T-helper 22 cell (primary cell): ENCODE measurements around the gene CNTNAP1.

ENCODE experiments used
- DNase-seq: peaks from one replicate; pipeline ENCODE4 v3.0.0-alpha.2; 2020; ENCODE audit warnings: low read depth

CNTNAP1 gene

DNA sequence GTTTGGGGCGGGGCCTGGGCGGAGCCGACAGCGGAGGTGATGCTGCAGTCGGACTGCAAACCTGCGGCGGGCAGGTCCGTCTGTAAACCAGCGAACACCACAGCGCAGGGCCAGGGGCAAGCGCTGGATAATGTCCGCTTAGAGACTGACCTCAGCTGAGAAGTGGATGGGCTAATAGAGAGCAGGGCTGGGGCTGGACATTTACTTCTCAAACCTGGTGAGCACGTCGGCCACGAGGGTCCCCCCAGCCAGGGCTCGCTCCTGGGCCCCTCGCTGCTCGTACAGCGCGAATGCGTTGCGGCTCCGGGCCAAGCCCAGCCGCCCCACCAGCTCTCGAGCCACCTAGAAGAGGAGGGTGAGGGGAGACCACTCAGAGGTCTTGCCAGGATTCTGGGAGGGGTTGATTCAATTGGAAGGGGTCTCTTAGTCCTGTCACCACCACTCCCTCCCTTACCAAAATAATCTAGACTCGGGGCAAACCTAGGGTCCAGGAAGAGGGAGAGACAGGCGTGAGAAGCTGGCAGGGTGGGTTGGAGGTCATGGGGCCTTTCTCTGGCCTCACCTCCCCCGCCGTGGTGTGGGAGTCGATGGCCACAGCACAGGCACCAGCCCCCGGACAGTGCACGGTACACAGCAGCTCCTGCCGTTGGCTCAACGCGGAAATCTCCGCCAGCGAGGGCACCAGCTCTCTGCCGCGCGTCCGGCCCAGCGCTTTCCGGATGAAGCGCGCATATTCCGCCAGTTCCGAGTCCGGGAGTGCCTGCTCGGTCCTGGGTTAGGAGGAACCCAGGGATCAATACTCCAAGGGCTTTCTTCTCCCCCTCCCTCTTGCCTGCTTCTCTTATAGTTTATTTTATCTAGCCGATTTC lies 11.3 kb upstream of the CNTNAP1 start:
- no peak for DNase-seq

DNA sequence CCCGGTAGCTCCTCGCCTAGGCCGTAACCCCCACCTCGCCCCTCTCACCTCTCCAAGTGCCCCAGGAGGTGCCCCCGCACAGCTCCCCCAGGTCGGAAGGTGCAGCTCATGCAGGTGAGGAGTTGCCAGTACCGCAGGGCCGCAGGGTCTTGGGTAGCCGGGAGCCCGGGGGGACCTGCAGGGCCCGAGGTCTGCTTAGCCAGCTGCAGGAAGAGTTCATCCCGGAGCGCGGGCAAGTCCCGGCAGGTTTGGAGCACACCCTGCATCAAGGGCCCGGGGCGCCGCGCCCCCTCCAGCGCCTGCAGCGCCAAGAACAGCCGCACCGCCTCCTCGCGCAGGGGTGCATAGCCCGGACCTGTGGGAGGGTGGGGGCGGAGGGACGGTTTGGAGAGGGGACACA lies 10.3 kb upstream of the CNTNAP1 start:
- DNase-seq: no peak

DNA sequence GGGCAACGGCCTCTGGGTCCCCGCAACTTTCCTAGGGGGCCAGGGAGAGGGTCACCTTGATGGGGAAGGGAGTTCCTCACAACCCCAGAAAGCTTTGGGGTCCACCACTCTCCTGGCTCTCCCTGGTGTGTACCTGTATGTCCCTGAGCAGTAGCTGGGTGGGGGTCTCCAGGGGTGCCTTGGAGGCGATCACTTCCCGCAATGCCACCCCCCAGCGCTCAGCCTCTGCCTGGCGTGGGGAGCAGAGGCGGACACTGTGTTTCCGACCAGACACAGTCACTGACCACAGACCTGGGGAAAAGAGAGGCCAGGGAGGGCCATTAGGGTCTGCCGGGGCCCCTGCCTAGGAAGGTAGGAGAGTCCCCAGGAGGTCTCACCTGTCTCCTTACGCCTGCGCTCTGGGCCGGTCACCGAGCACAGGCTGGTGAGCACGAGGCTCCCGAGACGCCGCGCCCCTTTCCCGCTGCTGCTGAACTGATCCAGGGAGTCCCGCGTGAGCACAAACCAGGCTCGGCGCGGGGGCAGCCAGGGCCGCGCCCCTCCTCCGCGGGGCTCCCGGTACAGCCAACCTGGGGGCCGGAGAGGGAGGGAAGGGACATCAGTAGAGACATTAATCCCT lies 9.0 kb upstream of the CNTNAP1 start:
- DNase-seq: no peak

DNA sequence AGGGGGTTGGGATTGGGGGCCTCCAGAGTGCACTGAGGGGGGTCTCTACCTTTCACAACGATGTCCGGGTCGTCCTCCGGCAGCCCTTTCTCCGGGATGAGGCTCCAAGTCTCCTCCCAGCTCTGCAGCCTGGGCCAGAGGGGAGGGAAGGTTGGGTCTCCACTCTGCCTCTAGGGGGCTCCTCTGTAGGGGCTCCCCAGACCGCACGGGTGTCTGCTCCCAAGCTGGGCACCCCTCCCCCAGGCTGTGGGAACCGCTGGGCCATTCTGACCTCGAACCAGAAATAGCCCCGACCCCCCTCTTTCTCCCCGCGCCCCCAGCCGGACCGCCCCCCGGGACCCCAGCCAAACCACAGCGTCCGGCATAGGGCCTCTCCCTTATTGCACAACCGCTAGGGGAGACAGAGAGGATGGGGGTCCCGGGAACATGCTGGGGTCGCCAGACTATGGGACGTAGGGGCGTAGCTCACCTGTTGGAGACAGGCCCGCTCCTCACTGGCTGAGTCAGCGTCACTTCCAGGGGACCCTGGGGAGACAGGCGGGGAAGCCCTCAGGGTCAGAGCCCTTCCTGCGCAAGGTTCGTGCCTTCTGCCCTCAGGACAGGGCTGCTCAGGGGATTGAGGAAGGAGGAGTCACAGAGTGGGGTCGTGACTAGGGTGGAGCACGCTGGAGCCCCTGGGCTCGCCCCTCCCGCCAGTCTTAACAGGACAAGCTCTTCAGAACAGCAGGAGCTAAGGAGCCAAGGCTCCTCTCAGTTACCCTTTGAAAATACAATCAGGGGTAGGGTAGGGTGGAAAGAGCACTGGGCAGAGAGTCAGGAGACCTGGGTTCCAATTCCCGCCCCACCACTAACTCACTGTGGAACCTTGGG lies 8.2 kb upstream of the CNTNAP1 start:
- no peak for DNase-seq

DNA sequence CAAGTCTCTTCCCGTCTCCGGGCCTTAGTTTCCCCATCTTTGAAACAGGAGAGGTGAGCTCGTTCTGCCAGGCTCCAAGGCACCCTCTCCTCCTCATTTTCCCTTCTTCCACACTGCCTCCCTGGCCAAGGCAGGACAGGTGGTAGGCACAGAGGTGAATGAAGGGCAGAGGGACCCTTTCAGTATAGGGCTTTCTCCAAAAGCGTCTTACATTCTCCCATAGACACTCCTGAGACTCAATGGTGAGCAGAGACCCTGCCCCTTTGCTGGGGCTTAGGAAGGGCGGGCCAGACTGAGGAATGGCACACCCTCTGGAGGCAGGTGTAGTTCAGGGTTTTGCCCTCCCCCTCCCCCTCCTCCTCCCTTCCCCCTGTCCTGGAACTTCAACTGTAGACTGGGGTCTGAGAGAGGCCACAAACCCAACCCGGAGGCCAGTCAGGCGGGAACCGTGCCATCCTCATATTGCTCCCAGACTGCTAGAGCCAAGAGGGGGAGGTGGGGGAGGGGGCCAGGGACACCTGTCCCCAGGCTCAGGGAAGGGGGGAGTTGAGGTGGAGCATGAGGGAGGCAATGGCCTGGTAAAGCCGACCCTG lies 7.5 kb upstream of the CNTNAP1 start:
- no peak for DNase-seq

DNA sequence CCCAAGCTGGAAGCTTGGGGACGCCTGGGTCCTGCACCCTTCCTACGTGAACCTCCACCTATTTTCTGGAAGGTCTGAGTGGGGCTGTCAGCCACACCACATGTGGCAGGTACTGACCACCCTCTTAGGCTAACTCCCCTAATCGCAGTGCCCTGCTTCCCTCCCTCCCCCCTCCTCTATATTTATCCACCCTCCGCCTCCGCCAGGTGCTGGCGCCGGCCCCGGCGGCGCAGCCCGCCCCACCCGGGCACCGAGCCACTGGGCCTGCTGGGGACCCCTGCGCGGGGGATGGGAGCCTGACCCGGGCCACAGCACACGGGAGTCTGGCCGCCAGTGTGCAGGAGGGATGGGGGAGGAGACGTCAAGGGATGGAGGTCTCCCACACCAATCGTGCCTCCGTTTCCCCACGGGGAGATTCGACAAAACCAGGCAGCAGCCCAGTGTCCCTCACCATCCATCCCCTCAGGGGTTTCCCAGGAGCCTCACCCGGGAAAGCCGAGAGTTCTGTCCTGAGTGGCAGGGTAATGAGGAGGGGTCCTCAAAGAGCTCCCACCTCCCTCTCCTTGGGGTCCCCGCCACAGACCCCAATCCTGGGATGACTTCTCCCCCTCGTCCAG lies 6.9 kb upstream of the CNTNAP1 start:
- no peak for DNase-seq

DNA sequence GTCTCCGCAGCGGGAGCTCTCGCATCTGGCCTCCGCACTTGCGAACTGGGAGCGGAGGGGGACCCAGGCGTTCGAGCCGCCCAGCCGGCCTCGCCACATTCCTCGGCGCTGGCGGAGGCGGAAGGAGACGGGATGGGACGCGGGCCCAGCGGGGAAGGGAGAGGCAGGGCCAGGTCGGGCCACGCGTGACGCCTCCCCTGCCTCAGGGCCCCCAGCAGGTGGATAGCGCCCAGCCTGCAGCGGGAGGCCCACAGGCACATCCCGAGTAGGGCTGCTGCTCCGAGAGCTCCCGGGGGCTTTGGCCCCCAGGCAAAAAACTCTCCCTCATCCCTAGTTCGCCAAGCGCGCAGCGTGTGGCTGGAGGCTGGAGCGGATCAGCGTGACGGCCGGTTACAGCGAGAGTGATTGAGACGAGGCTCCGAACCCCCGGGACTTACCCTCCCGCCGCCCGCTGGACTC lies 6.3 kb upstream of the CNTNAP1 start:
- no peak for DNase-seq

DNA sequence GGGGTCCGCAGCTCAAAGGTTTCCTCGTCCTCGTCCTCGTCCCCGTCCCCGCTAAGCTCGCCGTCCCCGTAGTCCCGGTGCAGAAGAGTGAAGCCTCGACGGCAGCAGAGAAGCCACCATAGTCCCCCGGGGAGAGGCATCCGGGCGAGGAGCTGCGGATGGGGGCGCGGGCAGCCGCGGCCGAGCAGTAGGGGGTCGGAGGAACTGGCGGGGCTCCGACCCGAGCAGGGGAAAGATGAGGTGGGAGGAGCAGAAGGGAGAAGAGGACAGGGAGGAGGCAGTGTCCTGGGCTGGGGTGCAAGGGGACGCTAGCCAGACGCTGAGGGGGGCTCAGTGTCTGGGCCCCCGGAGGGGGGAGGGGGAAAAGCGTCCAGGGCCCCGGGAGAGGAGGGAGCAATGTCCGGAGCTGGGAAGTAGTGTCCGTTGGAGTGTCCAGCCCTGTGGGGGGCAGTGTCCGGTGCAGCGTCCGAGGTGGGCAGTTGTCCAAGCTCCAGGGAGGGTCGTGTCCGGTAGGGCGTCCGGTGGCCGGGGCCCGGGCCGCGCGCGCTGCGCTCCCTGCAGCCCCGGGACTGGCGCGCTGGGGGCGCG lies 5.8 kb upstream of the CNTNAP1 start, which contains the start of gene PLEKHH3:
PLEKHH3 (minus strand) TSS at position 571 of the 588 bp plus-strand sequence; CDS start at position 140, 431 bp downstream.
- DNase-seq: no peak

DNA sequence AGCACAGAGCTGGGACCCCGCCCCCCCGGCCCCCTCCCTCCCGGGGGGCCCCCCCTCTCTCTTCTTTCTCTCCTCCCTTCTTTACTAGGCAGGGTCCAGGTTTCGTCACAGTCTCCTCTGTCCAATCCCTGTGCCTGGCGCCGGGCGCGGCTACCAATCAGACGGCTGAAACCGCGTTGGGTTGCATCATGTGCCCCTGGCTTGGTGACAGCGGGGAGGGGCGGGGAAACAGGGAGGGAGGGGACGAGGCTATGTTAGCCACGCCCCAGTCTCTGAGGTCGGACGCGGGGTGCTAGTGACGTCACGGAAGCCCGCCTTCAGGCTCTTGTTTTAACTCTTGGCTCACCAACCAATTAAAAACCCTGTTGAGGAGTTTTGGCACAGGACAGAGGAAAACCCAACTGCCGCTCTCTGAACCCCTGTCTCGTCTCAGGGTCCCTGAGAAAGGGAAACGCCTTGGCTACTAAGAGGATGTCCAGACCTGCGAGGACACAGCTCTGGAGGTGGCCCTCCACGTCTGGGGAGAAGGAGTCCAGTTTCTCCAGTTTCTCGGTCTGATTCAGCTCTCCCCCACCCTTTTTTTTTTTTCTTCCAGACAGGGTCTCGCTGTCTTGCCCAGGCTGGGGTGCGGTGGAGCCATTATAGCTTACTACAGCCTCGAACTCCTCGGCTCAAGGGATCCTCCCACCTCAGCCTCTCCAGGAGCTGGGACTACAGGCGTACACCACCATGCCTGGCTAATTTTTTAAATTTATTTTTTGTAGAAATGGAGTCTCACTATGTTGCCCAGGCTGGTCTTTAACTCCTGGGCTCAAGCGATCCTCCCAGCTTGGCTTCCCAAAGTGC lies 5.1 kb upstream of the CNTNAP1 start:
- DNase-seq: peak; percentile 100

DNA sequence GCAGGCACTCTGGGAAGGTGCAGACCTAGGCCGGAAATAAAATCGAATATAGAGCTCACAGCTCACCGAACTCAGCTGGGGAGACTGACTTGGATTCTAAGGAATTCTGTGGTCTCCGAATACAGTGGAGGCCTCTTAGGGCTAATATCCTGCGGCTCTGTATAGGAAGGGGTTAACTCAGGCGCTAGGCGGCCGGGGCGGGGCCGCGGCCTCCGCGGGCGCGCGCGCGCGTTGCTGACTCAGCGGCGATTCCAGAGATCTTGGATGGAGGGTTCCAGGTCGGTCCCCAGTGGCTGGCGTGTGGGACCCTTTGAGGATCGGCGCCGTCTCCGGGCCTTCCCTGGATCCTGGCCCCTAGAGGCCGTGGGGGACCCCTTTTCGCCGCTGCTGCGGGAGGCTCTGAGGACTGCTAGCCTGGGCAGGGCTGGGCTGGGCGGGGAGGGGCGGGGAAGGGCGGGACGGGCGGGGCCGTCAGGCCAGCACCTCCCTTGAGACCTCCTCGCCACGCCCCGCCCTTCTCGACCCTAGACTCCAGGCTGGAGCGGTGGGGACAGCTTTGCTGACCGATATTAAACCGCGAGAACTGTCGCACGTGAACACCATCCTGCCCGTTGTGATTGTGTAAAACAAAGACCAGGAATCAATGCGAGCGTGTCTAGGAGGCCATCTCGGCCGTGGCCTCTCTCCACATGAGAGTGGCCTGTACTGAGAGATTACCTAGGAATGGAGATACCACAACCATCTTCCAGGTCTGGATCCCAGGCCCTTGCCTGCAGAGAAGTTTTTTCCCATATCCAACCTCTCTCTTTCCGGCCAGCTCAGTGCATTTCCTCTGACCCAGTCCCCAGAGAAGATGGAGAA lies 4.2 kb upstream of the CNTNAP1 start:
- DNase-seq: peak; percentile 60

DNA sequence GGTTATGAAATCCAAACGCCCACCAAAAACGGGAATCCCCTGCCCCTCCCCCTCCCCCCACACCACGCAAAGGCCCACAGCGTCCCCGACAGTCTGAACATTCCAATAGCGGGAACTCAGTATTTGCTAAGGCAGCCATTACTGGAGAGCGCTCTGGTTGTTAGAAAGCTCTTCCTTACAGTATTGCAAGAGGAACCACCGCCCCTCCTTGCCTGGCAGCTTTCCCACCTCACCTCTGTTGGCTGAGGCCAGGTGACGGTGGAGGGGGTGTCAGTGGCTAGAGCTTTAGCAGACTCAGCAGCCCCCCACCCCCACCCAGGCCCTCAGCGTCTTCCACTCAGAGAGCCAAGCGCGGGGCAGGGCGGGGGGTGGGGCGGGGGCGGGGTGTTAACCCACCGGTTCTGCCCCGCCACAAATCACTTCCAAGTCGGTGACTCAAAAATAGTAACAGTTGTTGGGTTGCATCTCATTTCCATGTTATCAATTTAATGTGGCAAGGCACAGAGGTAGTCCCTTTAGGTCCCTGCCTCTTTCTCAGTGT lies 3.3 kb upstream of the CNTNAP1 start:
- peak; percentile 51 for DNase-seq

DNA sequence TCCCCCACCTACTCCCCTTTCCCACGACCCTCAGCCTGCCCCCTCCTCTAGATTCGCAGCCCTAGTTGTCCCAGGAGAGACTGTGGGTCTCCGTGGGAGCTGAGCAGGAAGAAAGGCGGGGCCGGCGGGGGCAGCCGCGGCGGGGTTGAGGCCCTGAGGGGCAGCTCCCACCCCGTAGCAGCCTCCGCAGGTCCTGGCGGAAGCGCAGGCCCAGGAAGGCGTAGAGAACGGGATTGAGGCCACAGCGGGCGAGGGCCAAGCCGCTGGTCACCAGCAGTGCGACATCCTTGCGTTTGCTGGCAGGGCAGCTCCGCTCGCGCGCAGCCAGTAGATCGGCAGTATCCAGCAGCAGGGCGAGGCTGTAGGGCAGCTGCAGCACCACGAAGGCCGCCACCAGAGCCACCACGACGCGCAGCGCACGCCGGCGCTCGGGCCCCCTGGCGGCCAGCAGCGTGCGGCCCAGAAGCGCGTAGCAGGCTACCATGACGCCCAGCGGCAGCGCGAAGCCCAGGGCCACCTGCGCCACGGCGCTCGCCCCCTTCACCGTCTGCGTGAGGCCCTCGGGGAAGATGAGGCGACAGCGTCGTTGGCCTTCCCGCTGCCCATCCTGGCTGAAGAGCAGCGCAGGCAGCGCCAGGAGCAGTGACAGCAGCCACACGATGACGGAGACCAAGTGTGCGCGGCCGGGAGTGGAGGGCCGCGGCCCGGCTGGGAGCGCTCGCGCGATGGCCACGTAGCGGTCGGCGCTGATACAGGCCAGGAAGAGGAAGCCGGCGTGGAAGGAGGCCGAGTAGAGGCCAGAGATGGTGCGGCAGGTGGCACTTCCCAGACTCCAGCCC lies 2.6 kb upstream of the CNTNAP1 start:
- peak; percentile 58 for DNase-seq

DNA sequence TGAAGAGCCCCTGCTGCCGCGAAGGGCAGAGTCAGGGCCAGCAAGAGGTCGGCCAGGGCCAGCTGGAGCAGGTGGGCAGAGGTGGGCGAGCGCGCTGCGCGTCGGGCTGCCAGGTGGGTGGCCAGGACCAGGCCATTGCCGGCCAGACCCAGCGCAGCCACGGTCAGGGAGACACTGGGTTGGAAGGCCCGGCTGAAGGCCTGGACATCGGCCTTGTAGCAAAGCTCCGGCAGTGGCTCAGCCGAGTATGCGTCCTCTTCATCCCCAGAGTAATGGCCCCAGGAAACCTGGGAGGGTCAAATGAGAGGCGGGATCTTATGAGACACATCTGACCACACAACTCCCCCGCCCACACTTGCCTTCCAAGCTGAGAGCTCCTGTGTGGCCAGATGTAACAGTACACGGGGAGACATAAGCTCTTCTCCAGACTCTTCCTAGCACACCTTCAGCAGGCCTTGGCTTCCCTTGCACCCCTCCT lies 2.0 kb upstream of the CNTNAP1 start:
- no peak for DNase-seq

DNA sequence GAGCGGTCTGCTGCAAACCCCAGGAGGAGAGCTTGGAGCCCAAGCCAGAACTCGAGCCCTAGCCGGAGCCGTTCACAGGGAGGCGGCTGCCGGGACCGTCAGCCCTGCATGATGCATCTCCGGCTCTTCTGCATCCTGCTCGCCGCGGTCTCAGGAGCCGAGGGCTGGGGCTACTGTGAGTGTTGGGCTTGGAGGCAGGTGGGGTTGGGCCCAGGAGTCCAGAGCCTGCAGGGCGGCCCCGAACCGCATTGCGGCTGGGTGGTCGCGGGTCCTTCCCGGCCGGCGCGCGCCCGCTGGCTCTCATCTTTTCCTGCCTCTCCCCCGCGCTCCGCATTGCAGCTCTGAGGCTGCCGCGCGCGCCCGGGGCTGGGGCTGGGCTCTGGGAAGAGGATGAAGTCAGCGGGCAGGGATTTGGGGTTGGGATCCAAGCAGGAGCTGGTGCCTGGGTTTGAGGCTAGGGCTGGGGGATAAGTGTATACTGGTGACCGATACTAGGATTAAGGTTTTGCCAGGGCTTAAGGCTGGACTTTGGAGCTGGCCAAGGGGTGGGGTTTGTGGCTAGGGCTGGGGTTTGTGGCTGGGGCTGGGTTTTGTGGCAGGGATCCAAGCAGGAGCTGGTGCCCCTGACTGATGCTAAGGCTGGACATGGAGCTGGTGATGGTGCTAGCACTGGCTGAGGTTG lies 532 bp downstream of the CNTNAP1 start:
- DNase-seq: no peak

DNA sequence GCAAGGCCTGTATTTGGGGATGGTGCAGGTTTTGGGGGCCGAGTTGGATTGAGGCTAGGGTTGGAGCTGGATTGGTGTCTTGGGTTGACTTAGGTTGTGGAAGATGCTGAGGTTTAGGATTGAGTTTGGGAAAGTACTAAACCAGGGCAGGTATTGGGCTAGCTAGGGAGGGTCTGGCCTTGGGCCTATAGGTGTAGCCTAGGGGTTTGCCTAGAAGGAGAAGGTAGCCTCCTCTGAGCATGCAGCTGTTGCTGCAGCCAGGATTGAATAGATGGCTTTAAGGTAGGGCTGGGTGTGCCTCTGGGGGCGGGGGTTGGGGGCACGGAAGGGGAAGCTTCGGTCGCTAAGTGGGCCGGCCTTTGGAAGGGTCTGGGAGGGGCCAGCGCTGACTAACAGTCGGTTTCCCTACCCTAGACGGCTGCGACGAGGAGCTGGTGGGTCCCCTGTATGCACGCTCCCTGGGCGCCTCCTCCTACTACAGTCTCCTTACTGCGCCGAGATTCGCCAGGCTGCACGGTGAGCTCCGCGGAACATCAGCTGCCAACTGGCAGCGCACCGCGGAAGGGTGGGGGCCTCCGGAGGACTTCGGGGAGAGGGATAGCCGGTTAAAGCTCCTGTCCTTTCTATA lies 1.2 kb downstream of the CNTNAP1 start:
- DNase-seq: peak; percentile 56

DNA sequence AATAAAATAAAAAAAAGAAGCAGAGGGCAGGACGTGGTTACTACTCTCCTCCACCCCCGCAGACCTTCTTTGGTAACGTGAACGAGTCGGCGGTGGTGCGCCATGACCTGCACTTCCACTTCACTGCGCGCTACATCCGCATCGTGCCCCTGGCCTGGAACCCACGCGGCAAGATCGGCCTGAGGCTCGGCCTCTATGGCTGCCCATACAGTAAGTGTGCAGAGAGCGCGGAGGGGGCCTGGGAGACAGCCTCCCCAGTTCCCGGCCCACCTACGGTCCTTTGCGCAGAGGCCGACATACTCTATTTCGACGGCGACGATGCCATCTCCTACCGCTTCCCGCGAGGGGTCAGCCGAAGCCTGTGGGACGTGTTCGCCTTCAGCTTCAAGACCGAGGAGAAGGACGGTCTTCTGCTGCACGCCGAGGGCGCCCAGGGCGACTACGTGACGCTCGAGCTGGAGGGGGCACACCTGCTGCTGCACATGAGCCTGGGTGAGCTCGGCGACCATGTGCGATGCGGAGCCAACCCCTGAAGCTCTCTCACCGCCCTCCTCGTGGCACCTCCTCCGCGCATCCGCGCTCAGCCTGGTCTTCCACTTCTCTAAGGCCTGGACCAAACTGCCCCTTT lies 2.7 kb downstream of the CNTNAP1 start:
- no peak for DNase-seq
